Measurements from ENCODE around the gene ENTPD7.
A peak's percentile ranks its signal among the peaks of the same experiment; 100 is the strongest.
"Not testable (repeated sequence)": the region's sequence is repeated elsewhere in the genome, so short reads cannot be mapped to it uniquely, and the experiment has no call there.

The ENTPD7 gene

DNA sequence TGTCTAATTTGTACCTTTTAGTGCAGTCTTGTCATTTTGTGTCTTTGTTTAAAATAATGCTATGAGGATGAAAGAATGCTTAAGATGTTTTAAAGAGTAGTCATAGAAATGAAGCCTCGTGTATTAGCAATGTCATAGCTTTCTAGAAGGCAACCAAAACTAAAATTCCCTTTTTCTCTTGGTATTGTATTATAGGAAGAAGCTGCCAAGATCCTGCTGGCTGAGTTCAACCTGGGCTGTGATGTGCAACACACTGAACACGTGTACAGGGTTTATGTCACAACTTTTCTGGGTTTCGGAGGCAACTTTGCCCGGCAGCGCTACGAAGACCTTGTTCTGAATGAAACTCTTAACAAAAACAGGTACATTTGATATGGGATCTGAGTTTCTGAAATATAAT is 36.5 kb downstream of the ENTPD7 start:
- peak; percentile 48 for DNase-seq

DNA sequence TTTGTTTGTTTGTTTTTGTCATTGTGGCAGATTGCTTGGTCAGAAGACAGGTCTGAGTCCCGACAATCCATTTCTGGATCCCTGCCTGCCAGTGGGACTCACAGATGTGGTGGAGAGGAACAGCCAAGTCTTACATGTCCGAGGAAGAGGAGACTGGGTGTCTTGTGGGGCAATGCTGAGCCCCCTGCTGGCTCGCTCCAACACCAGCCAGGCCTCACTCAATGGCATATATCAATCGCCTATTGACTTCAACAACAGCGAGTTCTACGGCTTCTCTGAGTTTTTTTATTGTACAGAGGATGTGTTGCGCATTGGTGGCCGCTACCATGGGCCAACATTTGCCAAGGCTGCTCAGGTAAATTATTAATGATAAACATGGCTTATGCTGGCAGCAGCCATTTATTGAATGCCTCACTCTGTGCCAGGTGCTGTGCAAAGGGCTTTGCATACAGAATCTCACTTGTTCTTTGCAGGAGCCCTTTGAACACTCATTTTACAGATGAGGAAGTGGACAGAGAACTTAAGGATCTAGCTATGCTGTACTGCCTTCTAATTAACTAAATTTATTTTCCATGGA is 39.3 kb downstream of the ENTPD7 start:
- no peak for DNase-seq

- no peak for DNase-seq
Observed at GRCh38 chr10:99700649-99701048, 41.3 kb downstream of the ENTPD7 start.

- DNase-seq = no peak
Observed at GRCh38 chr10:99708428-99709012, 49.2 kb downstream of the ENTPD7 start.

DNA sequence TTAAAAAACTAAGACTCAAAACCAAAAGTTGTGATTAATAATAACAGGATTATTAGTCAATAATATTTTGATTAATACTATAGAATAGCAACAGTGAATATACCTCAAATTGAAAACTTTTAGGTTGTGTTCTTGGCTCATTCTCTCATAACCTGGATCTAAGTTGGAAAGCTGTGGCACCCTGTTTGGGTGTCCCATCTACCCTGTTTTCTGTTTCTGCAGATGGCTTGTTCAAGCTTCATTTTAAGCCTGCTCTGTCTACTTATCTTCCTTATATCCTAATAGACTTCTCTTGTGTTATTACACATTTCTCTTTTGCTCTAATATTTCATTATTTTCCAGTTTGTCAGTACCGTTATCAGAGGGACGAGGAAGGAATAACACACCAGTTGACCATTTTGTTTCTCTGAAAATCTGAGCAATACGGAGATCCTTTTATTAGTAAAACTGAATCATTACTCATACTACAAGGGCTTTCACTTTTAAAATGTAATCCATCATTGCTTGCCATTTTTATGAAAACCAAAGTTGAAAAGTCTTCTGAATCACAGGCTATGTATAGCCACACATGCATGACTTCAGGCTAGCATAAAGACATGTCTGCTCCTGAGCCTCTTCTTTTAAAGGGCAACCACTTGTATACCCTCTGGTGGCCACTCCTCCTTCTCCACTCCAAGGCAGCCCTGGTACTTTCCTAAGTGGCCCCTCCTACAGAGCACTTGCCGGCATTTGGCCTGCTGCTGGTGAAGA is 50.3 kb downstream of the ENTPD7 start:
- DNase-seq = peak; percentile 50

- peak; percentile 73 for DNase-seq
Observed at GRCh38 chr10:99711129-99711719, 51.9 kb downstream of the ENTPD7 start.

DNA sequence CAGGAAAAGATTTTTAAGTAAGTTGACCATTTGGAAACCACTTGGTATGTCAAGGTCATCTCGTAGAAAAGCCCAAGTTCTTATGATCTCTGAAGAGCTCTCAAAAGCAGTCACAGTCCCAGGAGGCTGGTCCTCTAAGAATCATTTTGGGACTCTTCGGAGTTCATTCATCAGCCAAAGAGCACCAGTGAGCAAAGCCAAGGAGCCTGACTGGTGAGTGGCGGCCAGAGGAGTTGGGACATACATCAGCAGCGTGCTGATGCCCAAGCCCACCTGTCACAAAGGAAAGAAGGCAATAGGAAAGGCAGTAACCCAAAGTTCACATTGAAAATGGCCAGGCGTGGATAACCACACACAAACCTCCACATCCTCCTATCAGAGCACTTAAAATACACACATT is 55.1 kb downstream of the ENTPD7 start:
- DNase-seq = no peak

GRCh38 chr10:99720387-99720786 is 61.1 kb downstream of the ENTPD7 start:
- no peak for DNase-seq

GRCh38 chr10:99730026-99730425 is 70.7 kb downstream of the ENTPD7 start:
- DNase-seq = peak; percentile 42

- no peak for DNase-seq
Observed at GRCh38 chr10:99731306-99732032, 72.2 kb downstream of the ENTPD7 start.

DNA sequence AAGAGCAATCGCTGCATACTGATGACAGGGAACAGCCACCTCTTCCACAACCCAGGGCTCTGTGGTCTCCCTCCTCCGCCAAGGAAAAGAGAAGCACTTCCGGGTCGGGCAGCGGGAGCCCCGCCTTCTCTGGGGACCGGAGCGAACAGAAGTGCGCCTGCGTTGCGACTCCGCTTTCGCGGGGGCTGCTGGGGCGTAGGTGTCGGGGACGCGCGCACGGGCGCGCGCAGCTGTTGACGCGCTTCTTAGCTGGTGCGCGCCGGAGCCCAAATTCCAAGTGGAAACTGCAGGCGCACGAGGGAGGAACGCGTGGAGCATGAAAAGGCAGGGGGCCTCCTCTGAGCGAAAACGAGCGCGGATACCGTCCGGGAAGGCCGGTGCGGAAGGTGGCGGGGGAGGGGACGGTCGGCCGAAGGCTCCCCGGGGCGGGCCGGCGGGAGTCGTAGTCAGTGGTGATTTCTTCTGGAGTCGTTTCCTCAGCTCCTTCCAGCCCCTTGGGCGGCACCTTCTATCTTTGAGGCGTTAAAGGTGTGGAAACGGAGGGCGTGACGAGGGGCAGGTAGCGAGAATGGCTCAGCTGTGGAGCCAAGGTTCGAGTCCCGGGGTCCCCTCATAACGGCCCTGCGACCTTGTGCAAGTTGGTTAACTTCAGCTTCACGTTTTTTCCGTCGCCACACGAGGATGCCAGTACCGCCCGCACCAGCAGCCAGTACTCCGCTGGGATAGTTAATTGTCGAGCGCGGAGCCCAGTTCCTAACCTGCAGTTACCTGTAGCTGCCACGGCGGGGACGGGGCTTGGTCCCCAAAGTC is 72.9 kb downstream of the ENTPD7 start, which contains the start of the genes COX15 and CUTC:
Gene COX15 (minus strand): TSS at position 95 of the 810 bp plus-strand sequence. CDS start 78 bp downstream, at position 17.
Gene CUTC (plus strand): TSS at position 202 of the 810 bp plus-strand sequence. CDS start 115 bp downstream, at position 317.
- peak; percentile 97 for DNase-seq

DNA sequence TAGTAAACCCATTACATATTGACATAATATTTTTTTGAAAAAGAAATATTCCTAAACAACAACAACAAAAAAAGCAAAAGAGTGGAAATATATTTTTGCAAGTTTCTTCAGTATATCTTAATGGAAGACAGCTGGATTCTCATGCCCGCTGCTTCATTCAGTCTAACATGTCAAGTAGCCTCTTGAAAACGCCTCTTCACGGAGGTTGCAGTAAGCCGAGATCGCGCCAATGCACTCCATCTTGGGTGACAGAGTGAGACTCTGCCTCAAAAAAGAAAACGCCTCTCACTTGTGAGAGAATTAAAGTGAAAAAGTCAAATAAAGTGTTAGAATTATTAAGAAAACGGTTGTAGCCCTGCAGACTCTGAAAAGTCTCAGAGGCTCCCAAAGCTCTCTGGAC is 74.1 kb downstream of the ENTPD7 start:
- no peak for DNase-seq

- not testable (repeated sequence) for DNase-seq
Observed at GRCh38 chr10:99734111-99734510, 74.8 kb downstream of the ENTPD7 start.

GRCh38 chr10:99740260-99740659 is 81.0 kb downstream of the ENTPD7 start:
- no peak for DNase-seq

- DNase-seq = no peak
Observed at GRCh38 chr10:99740933-99741559, 81.7 kb downstream of the ENTPD7 start.

GRCh38 chr10:99742254-99742653 is 82.9 kb downstream of the ENTPD7 start:
- peak; percentile 56 for DNase-seq

DNA sequence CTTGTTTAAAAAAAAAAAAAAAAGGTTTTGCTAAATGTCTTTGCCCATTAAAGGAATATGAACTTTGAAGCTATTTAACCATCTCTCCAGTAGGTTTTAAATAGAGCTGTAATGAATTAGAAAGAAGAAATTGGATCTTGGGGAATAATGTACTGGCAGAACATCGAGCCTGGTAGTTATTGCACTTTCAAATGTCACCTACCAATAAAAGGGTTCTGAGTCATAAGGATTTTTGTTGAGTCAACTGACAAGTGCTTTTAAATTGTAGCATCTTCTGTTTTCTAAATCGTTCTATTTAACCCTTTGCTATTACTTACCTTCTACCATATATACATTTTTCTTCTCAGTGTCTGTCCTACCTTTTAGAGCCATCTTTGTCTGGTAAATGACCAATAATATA is 83.4 kb downstream of the ENTPD7 start:
- DNase-seq = peak; percentile 51

DNA sequence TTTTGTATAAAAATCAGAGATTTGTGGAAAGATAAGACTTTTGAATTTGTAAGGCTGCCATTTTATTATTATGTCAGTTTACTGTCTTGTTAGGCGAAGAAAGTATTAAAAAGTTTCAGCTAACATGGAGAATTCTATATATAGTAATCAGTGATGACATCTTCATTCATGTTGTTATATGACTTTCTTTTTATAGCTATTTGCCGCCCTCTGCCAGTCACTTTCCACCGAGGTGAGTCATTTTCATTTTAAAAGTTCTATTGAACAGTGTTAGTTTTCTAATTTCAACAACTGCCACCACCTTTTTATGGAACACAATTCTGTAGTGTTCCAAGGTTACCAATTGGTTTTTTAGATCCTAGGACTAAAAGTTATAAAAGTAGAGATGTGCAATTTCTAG is 84.5 kb downstream of the ENTPD7 start:
- peak; percentile 5 for DNase-seq

DNA sequence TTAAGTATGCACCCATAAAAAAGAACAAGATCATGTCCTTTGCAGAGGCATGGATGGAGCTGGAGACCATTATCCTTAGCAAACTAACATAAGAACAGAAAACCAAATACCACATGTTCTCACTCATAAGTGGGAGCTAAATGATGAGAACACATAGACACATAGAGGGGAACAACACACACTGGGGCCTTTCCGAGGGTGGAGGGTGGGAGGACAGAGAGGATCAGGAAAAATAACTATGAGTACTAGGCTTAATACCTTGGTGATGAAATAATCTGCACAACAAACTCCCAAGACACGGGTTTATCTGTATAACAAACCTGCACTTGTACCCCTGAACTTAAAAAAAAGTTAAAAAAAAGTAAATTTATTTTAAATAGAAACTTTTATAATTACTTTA is 86.9 kb downstream of the ENTPD7 start:
- DNase-seq = not testable (repeated sequence)

- no peak for DNase-seq
Observed at GRCh38 chr10:99748823-99749451, 89.6 kb downstream of the ENTPD7 start.

GRCh38 chr10:99750641-99751040 is 91.3 kb downstream of the ENTPD7 start:
- DNase-seq = no peak

Data from EL (cell line).